WTC11 (cell line): ENCODE measurements around the gene SLC31A2.
"Not testable (repeated sequence)": the region's sequence is repeated elsewhere in the genome, so short reads cannot be mapped to it uniquely, and the experiment has no call there.

ENCODE experiments used
- FOXK1 ChIP-seq: sonication (generic); formaldehyde crosslinking; IDR thresholded peaks from 2 replicates; pipeline ENCODE4 v1.8.0; 2022; ENCODE audit warnings: mild to moderate bottlenecking, moderate library complexity, missing genetic modification reagents
- TEAD1 ChIP-seq: sonication (generic); formaldehyde crosslinking; IDR thresholded peaks from 2 replicates; pipeline ENCODE4 v1.8.0; 2022; ENCODE audit warnings: mild to moderate bottlenecking, missing genetic modification reagents
- ZNF232 ChIP-seq: sonication (generic); formaldehyde crosslinking; IDR thresholded peaks from 2 replicates; pipeline ENCODE4 v1.8.0; 2022; ENCODE audit warnings: mild to moderate bottlenecking, missing genetic modification reagents
- ZNF317 ChIP-seq: sonication (generic); formaldehyde crosslinking; IDR thresholded peaks from 2 replicates; pipeline ENCODE4 v1.8.1; 2023; ENCODE audit warnings: low read depth, mild to moderate bottlenecking, moderate library complexity, missing genetic modification reagents, borderline replicate concordance
- TF ChIP-seq, protein P1 (sequence below): fragments of 200-600 bp; IDR thresholded peaks from 2 replicates; pipeline ENCODE4 v1.8.0; 2022; ENCODE audit warnings: antibody characterized with exemption
- TF ChIP-seq, protein P2 (sequence below): sonication (generic); formaldehyde crosslinking; IDR thresholded peaks from 2 replicates; pipeline ENCODE4 v1.8.1; 2022; ENCODE audit warnings: low read depth, mild to moderate bottlenecking, moderate library complexity, missing genetic modification reagents, borderline replicate concordance
- TF ChIP-seq, protein P3 (sequence below): sonication (generic); formaldehyde crosslinking; IDR thresholded peaks from 2 replicates; pipeline ENCODE4 v1.8.0; 2022; ENCODE audit warnings: mild to moderate bottlenecking, missing genetic modification reagents

DNA sequence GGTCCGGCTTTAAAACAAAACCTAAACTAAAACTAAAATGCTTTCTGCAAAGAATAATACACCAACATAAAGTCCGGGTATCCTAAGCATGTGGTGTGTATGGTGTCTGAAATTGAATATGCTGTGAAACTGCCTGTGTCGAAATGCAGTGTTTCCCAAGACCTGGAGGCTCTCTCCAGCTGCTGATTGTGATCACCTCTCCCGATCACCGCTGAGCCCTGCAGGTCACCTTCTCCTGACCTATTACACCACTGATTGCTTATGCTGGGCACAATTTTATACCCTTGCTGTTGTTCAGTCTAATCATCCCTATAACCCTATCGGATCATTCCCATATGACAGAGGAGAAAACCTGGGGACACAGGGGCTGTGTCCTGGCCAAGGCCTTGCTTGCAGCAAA lies 32.0 kb upstream of the SLC31A2 start:
- TF ChIP-seq FOXK1; ZNF232; TEAD1 (CRISPR knock-in tag); ZNF317 (CRISPR knock-in tag): not testable (repeated sequence)
- TF ChIP-seq, protein P1, sequence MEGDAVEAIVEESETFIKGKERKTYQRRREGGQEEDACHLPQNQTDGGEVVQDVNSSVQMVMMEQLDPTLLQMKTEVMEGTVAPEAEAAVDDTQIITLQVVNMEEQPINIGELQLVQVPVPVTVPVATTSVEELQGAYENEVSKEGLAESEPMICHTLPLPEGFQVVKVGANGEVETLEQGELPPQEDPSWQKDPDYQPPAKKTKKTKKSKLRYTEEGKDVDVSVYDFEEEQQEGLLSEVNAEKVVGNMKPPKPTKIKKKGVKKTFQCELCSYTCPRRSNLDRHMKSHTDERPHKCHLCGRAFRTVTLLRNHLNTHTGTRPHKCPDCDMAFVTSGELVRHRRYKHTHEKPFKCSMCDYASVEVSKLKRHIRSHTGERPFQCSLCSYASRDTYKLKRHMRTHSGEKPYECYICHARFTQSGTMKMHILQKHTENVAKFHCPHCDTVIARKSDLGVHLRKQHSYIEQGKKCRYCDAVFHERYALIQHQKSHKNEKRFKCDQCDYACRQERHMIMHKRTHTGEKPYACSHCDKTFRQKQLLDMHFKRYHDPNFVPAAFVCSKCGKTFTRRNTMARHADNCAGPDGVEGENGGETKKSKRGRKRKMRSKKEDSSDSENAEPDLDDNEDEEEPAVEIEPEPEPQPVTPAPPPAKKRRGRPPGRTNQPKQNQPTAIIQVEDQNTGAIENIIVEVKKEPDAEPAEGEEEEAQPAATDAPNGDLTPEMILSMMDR = not testable (repeated sequence)
- TF ChIP-seq, protein P2, sequence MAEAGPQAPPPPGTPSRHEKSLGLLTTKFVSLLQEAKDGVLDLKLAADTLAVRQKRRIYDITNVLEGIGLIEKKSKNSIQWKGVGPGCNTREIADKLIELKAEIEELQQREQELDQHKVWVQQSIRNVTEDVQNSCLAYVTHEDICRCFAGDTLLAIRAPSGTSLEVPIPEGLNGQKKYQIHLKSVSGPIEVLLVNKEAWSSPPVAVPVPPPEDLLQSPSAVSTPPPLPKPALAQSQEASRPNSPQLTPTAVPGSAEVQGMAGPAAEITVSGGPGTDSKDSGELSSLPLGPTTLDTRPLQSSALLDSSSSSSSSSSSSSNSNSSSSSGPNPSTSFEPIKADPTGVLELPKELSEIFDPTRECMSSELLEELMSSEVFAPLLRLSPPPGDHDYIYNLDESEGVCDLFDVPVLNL = not testable (repeated sequence)
- TF ChIP-seq, protein P3, sequence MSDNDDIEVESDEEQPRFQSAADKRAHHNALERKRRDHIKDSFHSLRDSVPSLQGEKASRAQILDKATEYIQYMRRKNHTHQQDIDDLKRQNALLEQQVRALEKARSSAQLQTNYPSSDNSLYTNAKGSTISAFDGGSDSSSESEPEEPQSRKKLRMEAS = not testable (repeated sequence)
